Mammary epithelial cell (primary cell): Measurements from ENCODE around the gene NFYA.

ENCODE experiments used
- EZH2 ChIP-seq: IDR thresholded peaks from 2 replicates; pipeline ENCODE4 v1.6.1; 2012; ENCODE audit warnings: low read length, inconsistent platforms, borderline replicate concordance
- TF ChIP-seq, protein P1 (sequence below), 2 donors: IDR thresholded peaks in 1 of 2; conservative IDR thresholded peaks in 1 of 2; 2 replicates each; pipeline ENCODE4 v1.5.1; 2011 to 2012; ENCODE audit warnings: inconsistent platforms in 2 of 2, low read length in 2 of 2, mild to moderate bottlenecking in 2 of 2, control low read depth in 1 of 2, low read depth in 1 of 2; ENCODE audit not compliant: insufficient read depth in 1 of 2; ENCODE audit errors: extremely low read depth in 1 of 2

DNA sequence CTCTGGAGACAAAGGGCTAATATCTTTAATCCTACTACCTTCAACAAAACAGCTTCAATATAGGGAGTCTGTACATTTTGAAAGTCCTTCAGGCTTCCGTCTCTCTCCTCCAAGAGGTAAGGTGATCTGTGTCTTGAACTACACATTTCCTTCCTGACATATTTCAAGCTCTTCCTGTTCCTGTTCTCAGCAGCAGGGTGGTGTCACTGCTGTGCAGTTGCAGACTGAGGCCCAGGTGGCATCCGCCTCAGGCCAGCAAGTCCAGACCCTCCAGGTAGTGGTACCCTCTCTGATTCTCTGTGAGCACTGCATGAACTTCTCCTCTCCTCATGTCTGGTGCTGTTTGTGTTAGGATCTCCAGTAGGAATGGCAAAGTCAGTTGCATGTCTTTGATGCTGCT is 7.8 kb downstream of the NFYA start:
- TF ChIP-seq, protein P1, sequence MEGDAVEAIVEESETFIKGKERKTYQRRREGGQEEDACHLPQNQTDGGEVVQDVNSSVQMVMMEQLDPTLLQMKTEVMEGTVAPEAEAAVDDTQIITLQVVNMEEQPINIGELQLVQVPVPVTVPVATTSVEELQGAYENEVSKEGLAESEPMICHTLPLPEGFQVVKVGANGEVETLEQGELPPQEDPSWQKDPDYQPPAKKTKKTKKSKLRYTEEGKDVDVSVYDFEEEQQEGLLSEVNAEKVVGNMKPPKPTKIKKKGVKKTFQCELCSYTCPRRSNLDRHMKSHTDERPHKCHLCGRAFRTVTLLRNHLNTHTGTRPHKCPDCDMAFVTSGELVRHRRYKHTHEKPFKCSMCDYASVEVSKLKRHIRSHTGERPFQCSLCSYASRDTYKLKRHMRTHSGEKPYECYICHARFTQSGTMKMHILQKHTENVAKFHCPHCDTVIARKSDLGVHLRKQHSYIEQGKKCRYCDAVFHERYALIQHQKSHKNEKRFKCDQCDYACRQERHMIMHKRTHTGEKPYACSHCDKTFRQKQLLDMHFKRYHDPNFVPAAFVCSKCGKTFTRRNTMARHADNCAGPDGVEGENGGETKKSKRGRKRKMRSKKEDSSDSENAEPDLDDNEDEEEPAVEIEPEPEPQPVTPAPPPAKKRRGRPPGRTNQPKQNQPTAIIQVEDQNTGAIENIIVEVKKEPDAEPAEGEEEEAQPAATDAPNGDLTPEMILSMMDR (conservative IDR thresholded peaks at IDR 0.05 in 1 of 2, IDR thresholded peaks at IDR 0.05 in 1 of 2; ENCODE audit: extremely low read depth in 1 of 2, insufficient read depth in 1 of 2, low read depth in 1 of 2, low read length in 2 of 2), result no peak
- no peak for TF ChIP-seq EZH2
